Naive thymus-derived CD4-positive, alpha-beta T cell (primary cell): Measurements from ENCODE around the gene NRXN3. TPM values are rescaled to one million over a fixed set of nuclear protein-coding genes. Genes with fewer than 3 reads are reported as not detected.

Source experiments
- ATAC-seq: fragments of 150-1000 bp; cut with Tn5 transposase; 2 replicates; pipeline ENCODE4 v1.10.0; 2021; ENCODE audit warnings: mild to moderate bottlenecking, moderate library complexity
- CTCF ChIA-PET: fragments of 350-600 bp; sonication (Branson Sonifier 250); formaldehyde crosslinking; loops from one replicate; lab custom pipeline; 2021; ENCODE audit warnings: antibody characterized with exemption; lab: Charles Lee
- POLR2A ChIA-PET: fragments of 350-600 bp; sonication (Branson Sonifier 250); formaldehyde crosslinking; loops from one replicate; lab custom pipeline; 2021; ENCODE audit warnings: antibody characterized with exemption, inconsistent platforms; lab: Charles Lee
- DNase-seq, 9 donors: peaks; one replicate each; pipeline versions ENCODE4 v3.0.0 to v3.0.0-alpha.2; 2020 to 2022; ENCODE audit warnings: mixed read lengths in 1 of 9
- H3K27ac ChIP-seq: one replicate; pipeline ENCODE4 v1.7.0; 2013; ENCODE audit warnings: mild to moderate bottlenecking, low read depth, low read length, moderate library complexity
- H3K27me3 ChIP-seq, 2 donors: one replicate each; pipeline ENCODE4 v1.7.0; 2013; ENCODE audit warnings: low read length in 2 of 2, mild to moderate bottlenecking in 2 of 2, moderate library complexity in 2 of 2; ENCODE audit not compliant: control insufficient read depth in 2 of 2, insufficient read depth in 2 of 2
- H3K36me3 ChIP-seq, 3 experiments: 1 replicate in 2 of 3; 2 replicates in 1 of 3; pipeline ENCODE4 v1.7.0; 2013; ENCODE audit warnings: low read length in 3 of 3, mild to moderate bottlenecking in 3 of 3, moderate library complexity in 1 of 3; ENCODE audit not compliant: insufficient read depth in 3 of 3, control insufficient read depth in 2 of 3
- H3K4me1 ChIP-seq, 2 donors: one replicate each; pipeline ENCODE4 v1.7.0; 2013; ENCODE audit warnings: low read length in 2 of 2, mild to moderate bottlenecking in 2 of 2, moderate library complexity in 1 of 2; ENCODE audit not compliant: control insufficient read depth in 2 of 2, insufficient read depth in 2 of 2
- H3K4me3 ChIP-seq: 2 replicates; pipeline ENCODE4 v1.7.0; 2013; ENCODE audit warnings: mild to moderate bottlenecking, low read length
- H3K9me3 ChIP-seq, 3 experiments: 1 replicate in 2 of 3; 2 replicates in 1 of 3; pipeline ENCODE4 v1.7.0; 2013; ENCODE audit warnings: low read length in 3 of 3; ENCODE audit not compliant: control insufficient read depth in 2 of 3
- H3K27ac Mint-ChIP-seq, 9 donors: one replicate each; pipeline ENCODE4 v1.8.0; 2020 to 2022; ENCODE audit warnings: mixed read lengths in 9 of 9, mild to moderate bottlenecking in 8 of 9, moderate library complexity in 5 of 9, inconsistent platforms in 2 of 9
- H3K27me3 Mint-ChIP-seq, 5 donors: one replicate each; pipeline ENCODE4 v1.8.0; 2021 to 2022; ENCODE audit warnings: mixed read lengths in 5 of 5, mild to moderate bottlenecking in 1 of 5
- H3K36me3 Mint-ChIP-seq, 5 donors: one replicate each; pipeline ENCODE4 v1.8.0; 2020 to 2022; ENCODE audit warnings: mixed read lengths in 5 of 5, mild to moderate bottlenecking in 3 of 5, inconsistent platforms in 1 of 5
- H3K4me1 Mint-ChIP-seq, 7 donors: one replicate each; pipeline ENCODE4 v1.8.0; 2020 to 2022; ENCODE audit warnings: mixed read lengths in 7 of 7, mild to moderate bottlenecking in 3 of 7, inconsistent platforms in 1 of 7
- H3K4me3 Mint-ChIP-seq, 10 donors: one replicate each; pipeline ENCODE4 v1.8.0; 2020 to 2022; ENCODE audit warnings: mild to moderate bottlenecking in 10 of 10, mixed read lengths in 10 of 10, moderate library complexity in 6 of 10, inconsistent platforms in 2 of 10
- H3K9me3 Mint-ChIP-seq, 11 donors: one replicate each; pipeline ENCODE4 v1.8.0; 2020 to 2022; ENCODE audit warnings: mixed read lengths in 11 of 11, mild to moderate bottlenecking in 4 of 11, inconsistent platforms in 1 of 11, moderate library complexity in 1 of 11
- intact Hi-C, 2 donors: fragments of 100-400 bp; cut with micrococcal nuclease; formaldehyde crosslinking; loops; one replicate each; pipeline ENCODE4 v1.15.1; 2023
- polyA plus RNA-seq, 2 donors: library from polyadenylated mRNA; unstranded; fragments of 300-500 nt; fragmentation: Illumina TruSeq; gene quantifications; one replicate each; pipeline ENCODE4 v1.2.3, GENCODE V29; 2021
- total RNA-seq, 6 experiments: library from RNA in 5 of 6; stranded (reverse) in 5 of 6; gene quantifications; 1 replicate in 5 of 6; 2 replicates in 1 of 6; pipeline ENCODE4 v1.2.3 and lab custom pipeline; 2021 to 2026

The NRXN3 gene
- total and polyA plus RNA-seq, 7 experiments from 2014 or later, result not detected

- Mint-ChIP-seq H3K9me3 (peaks cover 0 to 5% (median 0%) of the 10 kb centered on the region in 11 donors), H3K36me3 (no peaks in the 10 kb centered on the region), H3K4me3 (no peak overlapping the region), H3K4me1 (no peaks in the 10 kb centered on the region), H3K27me3 (no peaks in the 10 kb centered on the region), H3K27ac (no peak overlapping the region)
- no peaks in the 10 kb centered on the region for H3K27me3 ChIP-seq
- no peaks in the 10 kb centered on the region for H3K9me3 ChIP-seq
- ATAC-seq (no peak), DNase-seq (no peak)
- CTCF ChIA-PET, result no interaction called here
- no peaks in the 10 kb centered on the region for H3K4me1 ChIP-seq
- POLR2A ChIA-PET, result no interaction called here
- no peak overlapping the region for H3K4me3 ChIP-seq
- intact Hi-C loops, result no loop called here
- H3K36me3 ChIP-seq, result no peaks in the 10 kb centered on the region
- H3K27ac ChIP-seq, result no peak overlapping the region
These were observed 1498.8 kb downstream of the NRXN3 start for GRCh38 chr14:79668951-79669350.

DNA sequence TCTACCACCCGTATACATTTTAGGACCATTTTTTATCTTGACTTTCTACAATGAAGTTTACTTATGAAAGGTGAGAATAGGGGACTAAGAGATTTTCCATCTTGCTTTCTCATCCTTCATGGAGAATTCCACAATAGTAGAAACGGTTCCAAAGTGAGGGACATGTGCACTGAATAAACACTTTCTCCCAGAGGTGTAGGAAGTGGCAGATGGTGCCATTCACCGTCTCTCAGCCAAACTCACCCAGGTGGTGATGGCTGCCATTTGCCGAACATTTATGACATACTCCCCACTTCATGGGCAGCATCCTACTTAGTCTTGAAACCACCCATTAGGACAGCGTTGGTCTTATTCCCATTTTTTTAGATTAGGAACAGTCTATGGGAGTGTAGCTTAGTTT, 1500.6 kb downstream of the NRXN3 start:
- H3K27me3 ChIP-seq, result no peaks in the 10 kb centered on the region
- ATAC-seq, result no peak
- no peaks in the 10 kb centered on the region for H3K4me1 ChIP-seq
- Mint-ChIP-seq H3K9me3 (peaks cover 0 to 5% (median 0%) of the 10 kb centered on the region in 11 donors), H3K4me3 (no peak overlapping the region), H3K27me3 (no peaks in the 10 kb centered on the region), H3K27ac (no peak overlapping the region), H3K4me1 (no peaks in the 10 kb centered on the region), H3K36me3 (no peaks in the 10 kb centered on the region)
- no peak for DNase-seq
- H3K36me3 ChIP-seq, result no peaks in the 10 kb centered on the region
- H3K4me3 ChIP-seq, result no peak overlapping the region
- H3K27ac ChIP-seq, result no peak overlapping the region
- ChIA-PET POLR2A (no interaction called here), CTCF (no interaction called here)
- H3K9me3 ChIP-seq, result no peaks in the 10 kb centered on the region
- intact Hi-C loops, result no loop called here

DNA sequence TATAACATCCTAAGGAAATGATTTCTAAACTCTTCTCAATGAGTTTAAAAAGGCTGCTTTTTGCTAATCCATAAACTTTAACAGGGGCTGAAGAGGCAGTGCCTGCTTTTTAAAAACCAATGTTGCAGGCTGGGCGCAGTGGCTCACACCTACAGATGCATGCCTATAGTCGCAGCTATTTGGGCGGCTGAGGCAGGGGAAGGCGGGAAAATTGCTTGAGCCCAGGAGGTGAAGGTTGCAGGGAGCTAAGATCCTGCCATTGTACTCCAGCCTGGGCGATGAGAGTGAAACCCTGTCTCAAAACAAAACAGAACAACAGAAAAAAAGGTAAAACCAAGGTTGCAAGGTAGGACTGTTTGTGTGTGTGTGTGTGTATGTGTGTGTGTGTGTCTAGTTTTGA, 1509.9 kb downstream of the NRXN3 start:
- H3K36me3 Mint-ChIP-seq, result no peaks in the 10 kb centered on the region
- ATAC-seq (no peak), DNase-seq (no peak)
- ChIA-PET POLR2A (no interaction called here), CTCF (no interaction called here)
- H3K4me1 Mint-ChIP-seq, result no peaks in the 10 kb centered on the region
- H3K27me3 Mint-ChIP-seq, result no peaks in the 10 kb centered on the region
- no peak overlapping the region for H3K27ac ChIP-seq
- H3K9me3 ChIP-seq, result no peaks in the 10 kb centered on the region
- no peaks in the 10 kb centered on the region for H3K36me3 ChIP-seq
- no peak overlapping the region for H3K27ac Mint-ChIP-seq
- H3K4me1 ChIP-seq, result no peaks in the 10 kb centered on the region
- intact Hi-C loops, result no loop called here
- peaks cover 0 to 8% (median 0%) of the 10 kb centered on the region in 11 donors for H3K9me3 Mint-ChIP-seq
- no peaks in the 10 kb centered on the region for H3K27me3 ChIP-seq
- no peak overlapping the region for H3K4me3 Mint-ChIP-seq
- no peak overlapping the region for H3K4me3 ChIP-seq

DNA sequence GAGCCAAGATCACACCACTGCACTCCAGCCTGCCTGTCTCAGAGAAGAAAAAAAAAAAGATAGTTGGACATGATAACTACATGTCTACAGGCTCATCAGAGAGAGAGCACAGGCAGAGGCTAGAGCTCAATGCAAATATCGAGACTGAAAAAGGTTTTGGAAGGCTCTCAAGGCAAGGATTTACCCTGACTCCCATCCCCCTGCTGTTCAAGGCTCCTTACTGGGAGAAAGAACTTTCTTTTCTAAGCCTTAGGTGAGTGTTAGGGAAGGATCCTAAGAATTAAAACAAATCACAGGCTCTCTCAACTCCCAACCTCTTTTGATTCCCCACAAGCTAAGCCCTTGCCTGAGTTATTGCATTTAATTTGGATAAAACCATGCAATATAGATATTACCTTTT, 1516.0 kb downstream of the NRXN3 start:
- CTCF ChIA-PET, result no interaction called here
- POLR2A ChIA-PET, result no interaction called here

DNA sequence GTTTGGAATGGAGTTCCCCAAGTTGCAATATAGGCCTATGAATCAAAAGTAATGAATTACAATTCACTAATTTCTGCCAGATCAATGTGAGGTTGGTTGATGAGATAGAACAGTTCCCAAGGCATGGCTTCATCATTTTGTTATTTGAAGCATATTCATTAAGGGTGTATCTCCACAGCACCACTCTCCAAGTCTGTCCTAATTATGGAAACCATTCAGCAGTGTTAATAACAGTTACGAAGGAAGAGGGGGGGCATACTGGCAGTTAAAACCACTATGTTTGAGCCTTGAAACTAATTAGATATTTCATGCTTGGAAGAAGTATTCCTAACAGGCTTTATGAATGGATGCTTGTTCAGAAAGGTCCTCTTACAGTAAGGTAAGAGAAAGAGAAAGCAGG, 1520.8 kb downstream of the NRXN3 start:
- H3K36me3 Mint-ChIP-seq, result no peaks in the 10 kb centered on the region
- ChIA-PET CTCF (no interaction called here), POLR2A (no interaction called here)
- no peak overlapping the region for H3K27ac ChIP-seq
- H3K9me3 Mint-ChIP-seq, result peaks cover 0 to 7% (median 0%) of the 10 kb centered on the region in 11 donors
- no peaks in the 10 kb centered on the region for H3K9me3 ChIP-seq
- ATAC-seq, result no peak
- no peaks in the 10 kb centered on the region for H3K4me1 ChIP-seq
- DNase-seq, result no peak
- no peaks in the 10 kb centered on the region for H3K36me3 ChIP-seq
- intact Hi-C loops, result no loop called here
- no peaks in the 10 kb centered on the region for H3K27me3 ChIP-seq
- H3K4me3 ChIP-seq, result no peak overlapping the region
- H3K27ac Mint-ChIP-seq, result no peak overlapping the region
- H3K27me3 Mint-ChIP-seq, result no peaks in the 10 kb centered on the region
- no peak overlapping the region for H3K4me3 Mint-ChIP-seq
- no peaks in the 10 kb centered on the region for H3K4me1 Mint-ChIP-seq

More for the DNA sequence above, 1516.0 kb downstream of the NRXN3 start:
- no peaks in the 10 kb centered on the region for H3K9me3 ChIP-seq
- Mint-ChIP-seq H3K9me3 (peaks cover 0 to 7% (median 0%) of the 10 kb centered on the region in 11 donors), H3K36me3 (no peaks in the 10 kb centered on the region), H3K4me3 (no peak overlapping the region), H3K27ac (no peak overlapping the region), H3K4me1 (no peaks in the 10 kb centered on the region), H3K27me3 (no peaks in the 10 kb centered on the region)
- DNase-seq, result no peak
- H3K4me1 ChIP-seq, result no peaks in the 10 kb centered on the region
- no peak for ATAC-seq
- H3K36me3 ChIP-seq, result no peaks in the 10 kb centered on the region
- H3K4me3 ChIP-seq, result no peak overlapping the region
- no peak overlapping the region for H3K27ac ChIP-seq
- intact Hi-C loops, result no loop called here
- H3K27me3 ChIP-seq, result no peaks in the 10 kb centered on the region

DNA sequence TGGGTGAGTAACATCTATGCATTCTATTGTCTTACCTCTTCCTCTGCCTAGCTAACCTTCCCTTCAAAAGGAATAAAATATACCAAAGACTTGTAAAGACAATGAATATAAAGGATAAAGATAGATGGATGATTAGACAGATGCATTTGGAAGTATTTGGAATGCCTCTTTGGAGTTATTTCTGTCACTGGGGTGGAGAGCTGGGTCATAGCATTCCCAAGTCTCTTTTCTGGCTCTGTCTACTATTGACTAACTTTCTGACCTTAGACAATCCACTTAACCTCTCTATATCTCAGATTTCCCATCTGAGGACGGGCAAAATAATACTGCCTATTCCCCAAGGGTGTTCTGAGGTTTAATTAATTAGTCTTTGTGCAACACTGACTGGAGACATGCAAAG, 1523.8 kb downstream of the NRXN3 start:
- ATAC-seq, result no peak
- CTCF ChIA-PET, result no interaction called here

DNA sequence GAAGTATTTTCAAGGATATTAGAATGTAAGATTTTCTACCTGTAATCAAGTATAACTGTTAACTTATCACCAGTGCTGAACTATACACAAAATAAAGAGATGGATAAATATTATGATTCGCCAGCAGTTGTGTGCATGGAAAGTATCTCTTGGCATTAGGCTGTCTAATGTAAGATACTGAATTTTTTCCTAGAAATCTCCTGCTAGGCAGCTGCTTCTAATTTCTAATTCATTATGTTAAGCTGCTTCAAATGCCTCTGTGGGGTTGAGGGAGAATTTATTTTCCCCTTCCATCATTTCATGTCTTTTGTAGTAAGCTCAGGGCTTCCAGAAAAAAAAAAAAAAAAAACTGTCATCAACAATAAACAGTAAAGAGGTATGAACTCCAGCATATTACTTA, 1525.1 kb downstream of the NRXN3 start:
- no peak for DNase-seq
- Histone ChIP-seq H3K9me3 (no peaks in the 10 kb centered on the region), H3K36me3 (no peaks in the 10 kb centered on the region), H3K4me3 (no peak overlapping the region), H3K4me1 (no peaks in the 10 kb centered on the region), H3K27me3 (no peaks in the 10 kb centered on the region), H3K27ac (no peak overlapping the region)
- ATAC-seq, result no peak
- Mint-ChIP-seq H3K27me3 (no peaks in the 10 kb centered on the region), H3K4me1 (no peaks in the 10 kb centered on the region), H3K4me3 (no peak overlapping the region), H3K27ac (no peak overlapping the region), H3K36me3 (no peaks in the 10 kb centered on the region), H3K9me3 (peaks cover 0 to 21% (median 0%) of the 10 kb centered on the region in 11 donors)
- CTCF ChIA-PET, result no interaction called here
- intact Hi-C loops, result no loop called here
- POLR2A ChIA-PET, result no interaction called here

More for the DNA sequence above, 1523.8 kb downstream of the NRXN3 start:
- H3K27ac ChIP-seq, result no peak overlapping the region
- Mint-ChIP-seq H3K9me3 (peaks cover 0 to 16% (median 0%) of the 10 kb centered on the region in 11 donors), H3K36me3 (no peaks in the 10 kb centered on the region), H3K27me3 (no peaks in the 10 kb centered on the region), H3K4me3 (no peak overlapping the region), H3K4me1 (no peaks in the 10 kb centered on the region), H3K27ac (no peak overlapping the region)
- DNase-seq, result no peak
- POLR2A ChIA-PET, result no interaction called here
- H3K9me3 ChIP-seq, result no peaks in the 10 kb centered on the region
- H3K36me3 ChIP-seq, result no peaks in the 10 kb centered on the region
- intact Hi-C loops, result no loop called here
- H3K4me3 ChIP-seq, result no peak overlapping the region
- H3K27me3 ChIP-seq, result no peaks in the 10 kb centered on the region
- H3K4me1 ChIP-seq, result no peaks in the 10 kb centered on the region
